Neural cell (in vitro differentiated cells): ENCODE data around the gene NGF. TPM values are rescaled to one million over a fixed set of nuclear protein-coding genes. Genes with fewer than 3 reads are reported as not detected.
"Not testable (repeated sequence)": the region's sequence is repeated elsewhere in the genome, so short reads cannot be mapped to it uniquely, and the experiment has no call there.

ENCODE experiments used
- H2AFZ ChIP-seq: fragments of 200-600, 300-800 bp; sonication (generic), shearing (Covaris generic); 2 replicates; pipeline ENCODE4 v1.6.0; 2014; ENCODE audit warnings: low read depth, mild to moderate bottlenecking, antibody characterized with exemption, low read length, moderate library complexity
- H3F3A ChIP-seq: fragments of 200-600 bp; shearing (Covaris generic); 2 replicates; pipeline ENCODE4 v1.6.1; 2016; ENCODE audit warnings: mild to moderate bottlenecking, moderate library complexity, mixed read lengths, antibody characterized with exemption, low read length; ENCODE audit not compliant: insufficient read depth, poor library complexity, severe bottlenecking
- H3K27ac ChIP-seq: fragments of 200-600, 300-800 bp; sonication (generic), shearing (Covaris generic); 2 replicates; pipeline ENCODE4 v1.5.1; 2014; ENCODE audit warnings: mild to moderate bottlenecking, low read length, moderate library complexity
- H3K27me3 ChIP-seq: fragments of 300-800, 200-600 bp; sonication (generic), shearing (Covaris generic); 2 replicates; pipeline ENCODE4 v1.6.0; 2014; ENCODE audit warnings: mild to moderate bottlenecking, low read depth, low read length, moderate library complexity; ENCODE audit not compliant: insufficient read depth
- H3K36me3 ChIP-seq: fragments of 300-800, 200-600 bp; sonication (generic), shearing (Covaris generic); 2 replicates; pipeline ENCODE4 v1.5.1; 2014; ENCODE audit warnings: mild to moderate bottlenecking, antibody characterized with exemption, low read length, moderate library complexity; ENCODE audit not compliant: insufficient read depth
- H3K4me2 ChIP-seq: fragments of 300-800, 200-600 bp; sonication (generic), shearing (Covaris generic); 2 replicates; pipeline ENCODE4 v1.6.0; 2014; ENCODE audit warnings: mild to moderate bottlenecking, low read length
- H3K4me3 ChIP-seq: fragments of 300-800, 200-600 bp; sonication (generic), shearing (Covaris generic); 2 replicates; pipeline ENCODE4 v1.5.1; 2014; ENCODE audit warnings: mild to moderate bottlenecking, low read length, moderate library complexity
- H3K79me2 ChIP-seq: fragments of 200-600 bp; shearing (Covaris generic); replicated peaks from 2 replicates; pipeline ENCODE4 v1.6.0; 2014; ENCODE audit warnings: mild to moderate bottlenecking, low read length, moderate library complexity; ENCODE audit not compliant: insufficient read depth
- H3K9ac ChIP-seq: fragments of 300-800, 200-600 bp; sonication (generic), shearing (Covaris generic); 2 replicates; pipeline ENCODE4 v1.6.1; 2016; ENCODE audit warnings: mild to moderate bottlenecking, low read length, mixed read lengths
- H3K9me2 ChIP-seq: fragments of 200-600 bp; shearing (Covaris generic); 2 replicates; pipeline ENCODE4 v1.6.1; 2016; ENCODE audit warnings: mild to moderate bottlenecking, low read length, mixed read lengths; ENCODE audit not compliant: insufficient read depth
- H3K9me3 ChIP-seq: fragments of 200-600, 300-800 bp; sonication (generic), shearing (Covaris generic); 2 replicates; pipeline ENCODE4 v1.6.1; 2016; ENCODE audit warnings: mild to moderate bottlenecking, mixed run types, low read length, moderate library complexity, mixed read lengths
- H4K20me1 ChIP-seq: fragments of 200-600 bp; shearing (Covaris generic); 2 replicates; pipeline ENCODE4 v1.6.1; 2016; ENCODE audit warnings: mild to moderate bottlenecking, mixed run types; ENCODE audit not compliant: insufficient read depth
- EP300 ChIP-seq: fragments of 450-650 bp; conservative IDR thresholded peaks from 2 replicates; pipeline ENCODE4 v1.6.1; 2014; ENCODE audit warnings: antibody characterized with exemption, mild to moderate bottlenecking, moderate library complexity; ENCODE audit not compliant: poor library complexity, severe bottlenecking
- EZH2 ChIP-seq: fragments of 200-600, 300-800 bp; shearing (Covaris generic), sonication (generic); IDR thresholded peaks from 2 replicates; pipeline ENCODE4 v1.6.1; 2014; ENCODE audit warnings: antibody characterized with exemption, low read length, borderline replicate concordance, mild to moderate bottlenecking; ENCODE audit not compliant: insufficient read depth, poor library complexity, severe bottlenecking
- MXI1 ChIP-seq: fragments of 450-650 bp; conservative IDR thresholded peaks from 2 replicates; pipeline ENCODE4 v1.6.1; 2014; ENCODE audit warnings: antibody characterized with exemption, mild to moderate bottlenecking; ENCODE audit not compliant: poor library complexity, severe bottlenecking
- POLR2AphosphoS5 ChIP-seq: IDR thresholded peaks from 2 replicates; pipeline ENCODE4 v1.6.1; 2012
- RAD21 ChIP-seq: fragments of 450-650 bp; conservative IDR thresholded peaks from 2 replicates; pipeline ENCODE4 v1.6.1; 2014; ENCODE audit warnings: antibody characterized with exemption, mild to moderate bottlenecking, moderate library complexity
- SMC3 ChIP-seq: fragments of 450-650 bp; conservative IDR thresholded peaks from 2 replicates; pipeline ENCODE4 v1.6.1; 2014; ENCODE audit warnings: antibody characterized with exemption, mild to moderate bottlenecking, moderate library complexity; ENCODE audit not compliant: poor library complexity
- TAF1 ChIP-seq: IDR thresholded peaks from 2 replicates; pipeline ENCODE4 v1.6.1; 2012; ENCODE audit warnings: low read depth
- polyA plus RNA-seq: library from polyadenylated mRNA; depleted of rRNA; stranded (reverse); fragments of >200 nt; gene quantifications from 2 replicates; pipeline ENCODE4 v1.2.3, GENCODE V29; 2014
- TF ChIP-seq, protein P1 (sequence below): IDR thresholded peaks from 2 replicates; pipeline ENCODE4 v1.6.1; 2012; ENCODE audit warnings: borderline replicate concordance
- TF ChIP-seq, protein P2 (sequence below): fragments of 450-650 bp; IDR thresholded peaks from 2 replicates; pipeline ENCODE4 v1.5.1; 2014; ENCODE audit warnings: antibody characterized with exemption, mild to moderate bottlenecking, moderate library complexity; ENCODE audit not compliant: poor library complexity, severe bottlenecking

The NGF gene
- polyA plus RNA-seq, 1 donor from 2014 or later = not detected

DNA sequence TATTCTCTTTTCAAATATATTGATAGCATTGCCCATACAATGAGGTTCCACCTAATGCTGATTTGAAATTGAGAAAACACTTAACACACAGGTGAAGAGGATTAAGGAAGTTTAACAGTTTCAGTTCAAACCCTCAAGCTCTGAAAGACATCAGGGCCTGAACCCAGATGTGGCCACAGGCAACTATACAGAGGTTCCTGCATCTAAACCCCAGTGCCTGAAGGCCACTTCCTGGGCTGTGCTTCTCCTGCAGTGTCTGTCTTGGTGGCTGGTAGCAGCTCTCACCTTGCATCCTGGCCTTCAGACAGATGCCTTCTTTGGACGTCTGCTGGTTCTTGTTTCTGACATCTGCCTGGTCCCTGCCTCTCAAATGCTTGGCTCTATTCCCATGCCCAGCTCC is 25.1 kb upstream of the NGF start:
- no peak overlapping the region for H3K9ac ChIP-seq
- no peaks in the 10 kb centered on the region for H3K27me3 ChIP-seq
- no peak overlapping the region for H3K4me2 ChIP-seq
- no peak overlapping the region for H3K27ac ChIP-seq
- H4K20me1 ChIP-seq = no peaks in the 10 kb centered on the region
- H3K4me3 ChIP-seq = no peak overlapping the region
- H2AFZ ChIP-seq = no peak overlapping the region
- no peaks in the 10 kb centered on the region for H3F3A ChIP-seq
- TF ChIP-seq EZH2 = no peak
- TF ChIP-seq, protein P1, sequence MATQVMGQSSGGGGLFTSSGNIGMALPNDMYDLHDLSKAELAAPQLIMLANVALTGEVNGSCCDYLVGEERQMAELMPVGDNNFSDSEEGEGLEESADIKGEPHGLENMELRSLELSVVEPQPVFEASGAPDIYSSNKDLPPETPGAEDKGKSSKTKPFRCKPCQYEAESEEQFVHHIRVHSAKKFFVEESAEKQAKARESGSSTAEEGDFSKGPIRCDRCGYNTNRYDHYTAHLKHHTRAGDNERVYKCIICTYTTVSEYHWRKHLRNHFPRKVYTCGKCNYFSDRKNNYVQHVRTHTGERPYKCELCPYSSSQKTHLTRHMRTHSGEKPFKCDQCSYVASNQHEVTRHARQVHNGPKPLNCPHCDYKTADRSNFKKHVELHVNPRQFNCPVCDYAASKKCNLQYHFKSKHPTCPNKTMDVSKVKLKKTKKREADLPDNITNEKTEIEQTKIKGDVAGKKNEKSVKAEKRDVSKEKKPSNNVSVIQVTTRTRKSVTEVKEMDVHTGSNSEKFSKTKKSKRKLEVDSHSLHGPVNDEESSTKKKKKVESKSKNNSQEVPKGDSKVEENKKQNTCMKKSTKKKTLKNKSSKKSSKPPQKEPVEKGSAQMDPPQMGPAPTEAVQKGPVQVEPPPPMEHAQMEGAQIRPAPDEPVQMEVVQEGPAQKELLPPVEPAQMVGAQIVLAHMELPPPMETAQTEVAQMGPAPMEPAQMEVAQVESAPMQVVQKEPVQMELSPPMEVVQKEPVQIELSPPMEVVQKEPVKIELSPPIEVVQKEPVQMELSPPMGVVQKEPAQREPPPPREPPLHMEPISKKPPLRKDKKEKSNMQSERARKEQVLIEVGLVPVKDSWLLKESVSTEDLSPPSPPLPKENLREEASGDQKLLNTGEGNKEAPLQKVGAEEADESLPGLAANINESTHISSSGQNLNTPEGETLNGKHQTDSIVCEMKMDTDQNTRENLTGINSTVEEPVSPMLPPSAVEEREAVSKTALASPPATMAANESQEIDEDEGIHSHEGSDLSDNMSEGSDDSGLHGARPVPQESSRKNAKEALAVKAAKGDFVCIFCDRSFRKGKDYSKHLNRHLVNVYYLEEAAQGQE = no peak
- TF ChIP-seq EP300 = no peak
- TF ChIP-seq, protein P2, sequence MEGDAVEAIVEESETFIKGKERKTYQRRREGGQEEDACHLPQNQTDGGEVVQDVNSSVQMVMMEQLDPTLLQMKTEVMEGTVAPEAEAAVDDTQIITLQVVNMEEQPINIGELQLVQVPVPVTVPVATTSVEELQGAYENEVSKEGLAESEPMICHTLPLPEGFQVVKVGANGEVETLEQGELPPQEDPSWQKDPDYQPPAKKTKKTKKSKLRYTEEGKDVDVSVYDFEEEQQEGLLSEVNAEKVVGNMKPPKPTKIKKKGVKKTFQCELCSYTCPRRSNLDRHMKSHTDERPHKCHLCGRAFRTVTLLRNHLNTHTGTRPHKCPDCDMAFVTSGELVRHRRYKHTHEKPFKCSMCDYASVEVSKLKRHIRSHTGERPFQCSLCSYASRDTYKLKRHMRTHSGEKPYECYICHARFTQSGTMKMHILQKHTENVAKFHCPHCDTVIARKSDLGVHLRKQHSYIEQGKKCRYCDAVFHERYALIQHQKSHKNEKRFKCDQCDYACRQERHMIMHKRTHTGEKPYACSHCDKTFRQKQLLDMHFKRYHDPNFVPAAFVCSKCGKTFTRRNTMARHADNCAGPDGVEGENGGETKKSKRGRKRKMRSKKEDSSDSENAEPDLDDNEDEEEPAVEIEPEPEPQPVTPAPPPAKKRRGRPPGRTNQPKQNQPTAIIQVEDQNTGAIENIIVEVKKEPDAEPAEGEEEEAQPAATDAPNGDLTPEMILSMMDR = no peak
- no peak for TF ChIP-seq POLR2AphosphoS5
- TF ChIP-seq MXI1 = no peak
- no peak for TF ChIP-seq TAF1
- no peak for TF ChIP-seq SMC3
- TF ChIP-seq RAD21 = no peak
- H3K9me3 ChIP-seq = no peaks in the 10 kb centered on the region
- no peaks in the 10 kb centered on the region for H3K9me2 ChIP-seq
- H3K79me2 ChIP-seq = no peaks in the 10 kb centered on the region
- H3K36me3 ChIP-seq = no peaks in the 10 kb centered on the region

DNA sequence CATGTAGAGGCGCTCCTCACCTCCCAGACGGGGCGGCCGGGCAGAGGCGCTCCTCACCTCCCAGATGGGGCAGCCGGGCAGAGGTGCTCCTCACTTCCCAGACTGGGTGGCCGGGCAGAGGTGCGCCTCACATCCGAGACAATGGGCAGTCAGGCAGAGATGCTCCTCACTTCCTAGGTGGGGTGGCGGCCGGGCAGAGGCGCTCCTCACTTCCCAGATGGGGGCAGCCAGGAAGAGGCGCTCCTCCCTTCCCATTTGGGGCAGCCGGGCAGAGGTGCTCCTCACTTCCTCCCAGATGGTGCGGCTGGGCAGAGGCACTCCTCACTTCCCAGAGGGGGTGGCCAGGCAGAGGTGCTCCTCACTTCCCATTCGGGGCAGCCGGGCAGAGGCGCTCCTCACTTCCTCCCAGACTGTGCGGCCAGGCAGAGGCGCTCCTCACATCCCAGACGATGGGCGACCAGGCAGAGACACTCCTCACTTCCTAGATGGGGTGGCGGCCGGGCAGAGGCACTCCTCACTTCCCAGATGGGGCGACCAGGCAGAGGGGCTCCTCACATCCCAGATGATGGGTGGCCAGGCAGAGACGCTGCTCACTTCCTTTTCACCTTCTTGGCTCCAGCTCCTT is 22.6 kb upstream of the NGF start:
- H2AFZ ChIP-seq, H3K9me2 ChIP-seq, H3K9me3 ChIP-seq, H3K27ac ChIP-seq, H3K27me3 ChIP-seq, H3K36me3 ChIP-seq, H3K79me2 ChIP-seq, H4K20me1 ChIP-seq, H3F3A ChIP-seq, H3K4me3 ChIP-seq, H3K9ac ChIP-seq, H3K4me2 ChIP-seq: not testable (repeated sequence)

DNA sequence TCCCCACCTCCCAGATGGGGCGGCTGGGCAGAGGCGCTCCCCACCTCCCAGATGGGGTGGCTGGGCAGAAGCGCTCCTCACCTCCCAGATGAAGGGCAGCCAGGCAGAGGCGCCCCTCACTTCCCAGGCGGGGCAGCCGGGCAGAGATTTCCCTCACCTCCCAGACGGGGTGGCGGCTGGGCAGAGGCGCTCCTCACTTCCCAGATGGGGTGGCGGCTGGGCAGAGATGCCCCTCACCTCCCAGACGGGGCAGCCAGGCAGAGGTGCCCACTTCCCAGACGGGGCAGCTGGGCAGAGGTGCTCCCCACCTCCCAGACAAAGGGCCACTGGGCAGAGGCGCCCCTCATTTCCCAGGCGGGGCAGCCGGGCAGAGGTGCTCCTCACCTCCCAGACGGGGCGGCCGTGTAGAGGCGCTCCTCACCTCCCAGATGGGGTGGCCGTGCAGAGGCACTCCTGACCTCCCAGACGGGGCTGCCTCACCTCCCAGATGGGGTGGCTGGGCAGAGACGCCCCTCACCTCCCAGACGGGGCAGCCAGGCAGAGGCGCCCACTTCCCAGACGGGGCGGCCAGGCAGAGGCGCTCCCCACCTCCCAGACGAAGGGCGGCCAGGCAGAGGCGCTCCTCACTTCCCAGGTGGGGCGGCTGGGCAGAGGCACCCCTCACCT is 21.9 kb upstream of the NGF start:
- not testable (repeated sequence) for H3K9ac ChIP-seq

More for the DNA sequence above, 21.9 kb upstream of the NGF start:
- not testable (repeated sequence) for H3K27ac ChIP-seq, H4K20me1 ChIP-seq, H3K9me2 ChIP-seq, H3K79me2 ChIP-seq, H3K4me2 ChIP-seq, H3K27me3 ChIP-seq, H3K4me3 ChIP-seq, H3K36me3 ChIP-seq, H3F3A ChIP-seq, H3K9me3 ChIP-seq, H2AFZ ChIP-seq
